Loucy (cell line): ENCODE measurements around the gene VWA8.

ENCODE experiments used
- CTCF ChIP-seq: fragments of 200-600 bp; sonication (generic); conservative IDR thresholded peaks from 2 replicates; pipeline ENCODE4 v1.5.1; 2014; ENCODE audit warnings: mild to moderate bottlenecking, antibody characterized with exemption, low read length
- EZH2phosphoT487 ChIP-seq: fragments of 200-600 bp; IDR thresholded peaks from 2 replicates; pipeline ENCODE4 v1.6.1; 2018; ENCODE audit warnings: antibody characterized with exemption, mild to moderate bottlenecking, moderate library complexity, borderline replicate concordance

- TF ChIP-seq CTCF (no peak), EZH2phosphoT487 (no peak)
Measured at GRCh38 chr13:41542281-41542680, 418.6 kb downstream of the VWA8 start.
